Measurements from ENCODE around the gene SCYL2.

SCYL2 gene

DNA sequence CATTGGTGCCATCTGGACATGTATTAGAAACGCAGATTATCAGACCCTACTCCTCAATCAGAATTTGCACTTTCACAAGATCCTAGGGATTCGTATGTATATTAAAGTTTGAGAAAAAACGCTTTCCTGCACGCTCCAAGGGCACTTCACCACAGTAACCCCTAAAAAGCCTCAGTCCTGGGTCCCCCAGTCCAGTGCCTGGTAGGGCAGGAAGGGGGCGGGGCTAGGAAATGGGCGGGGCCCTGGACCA lies 467 bp upstream of the SCYL2 start:
- Histone ChIP-seq H2BK5ac (ENCODE audit: low read length) (no peak overlapping the region), H3K4me2 (ENCODE audit: low read length) (peak overlapping the region; percentile 65), H2AK5ac (ENCODE audit: low read length) (no peak overlapping the region), H3K4me3 (ENCODE audit: low read length) (peak overlapping the region; percentile 64), H3K79me2 (ENCODE audit: control insufficient read depth, insufficient read depth, low read length) (peaks cover 22% of the 10 kb centered on the region), H3K9ac (ENCODE audit: low read length) (peak overlapping the region; percentile 64), H3K18ac (ENCODE audit: low read length) (peak overlapping the region; percentile 88), H4K8ac (ENCODE audit: low read depth, low read length) (no peak overlapping the region), H3K79me1 (ENCODE audit: low read length) (peaks cover 4% of the 10 kb centered on the region), H4K5ac (ENCODE audit: low read length) (peak overlapping the region; percentile 53), H3K27me3 (ENCODE audit: insufficient read depth, low read length, poor library complexity) (no peaks in the 10 kb centered on the region), H3K4me1 (ENCODE audit: control insufficient read depth, low read depth, low read length) (no peaks in the 10 kb centered on the region), H3K56ac (ENCODE audit: low read length) (peak overlapping the region; percentile 88), H3K36me3 (ENCODE audit: control insufficient read depth, insufficient read depth, low read length) (no peaks in the 10 kb centered on the region), H3K23ac (ENCODE audit: low read length) (no peak overlapping the region), H2BK120ac (ENCODE audit: low read depth, low read length) (no peak overlapping the region), H2BK15ac (replicated peaks; ENCODE audit: low read depth) (no peak overlapping the region), H3K4ac (ENCODE audit: low read depth, low read length) (no peak overlapping the region), H3K27ac (ENCODE audit: low read depth, low read length) (peak overlapping the region; percentile 69)
- no CpG with 5 or more reads among the region's 6 CpGs for WGBS (ENCODE audit: extremely low coverage, insufficient coverage, low lambda C conversion rate)
- no peak for DNase-seq

DNA sequence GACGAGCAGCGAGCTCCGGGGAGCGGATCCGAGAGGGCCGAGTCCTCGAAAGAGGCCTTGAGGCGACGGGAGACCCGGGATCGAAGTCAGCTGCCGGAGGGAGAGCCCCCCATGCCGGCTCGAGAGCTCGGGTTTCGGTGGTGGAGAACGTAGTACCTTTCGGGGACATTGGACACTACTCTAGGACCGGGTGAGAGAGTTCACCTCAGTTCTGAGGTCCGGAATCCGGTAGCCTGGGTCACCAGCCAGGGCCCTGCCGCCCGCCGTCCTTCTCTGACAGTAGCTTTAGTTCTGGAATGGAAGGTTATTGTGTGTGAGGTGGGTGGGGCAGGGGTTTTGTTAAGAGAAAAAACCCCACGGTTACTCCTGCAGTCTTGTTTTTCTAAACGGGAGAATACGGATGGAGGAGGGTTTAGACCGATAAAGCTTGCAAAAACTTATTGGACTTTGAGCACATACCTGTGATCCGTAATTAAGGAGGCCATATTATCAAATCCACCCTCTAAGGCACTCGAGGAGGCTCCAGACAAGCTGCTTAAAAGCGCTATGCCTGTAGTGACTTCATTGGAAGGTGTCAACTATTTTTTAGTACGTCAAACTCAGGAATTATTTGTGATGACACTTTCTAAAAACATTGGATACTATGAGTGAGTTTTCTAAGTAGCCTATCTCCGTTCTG lies 765 bp downstream of the SCYL2 start:
- Histone ChIP-seq H3K4me3 (ENCODE audit: low read length) (peak overlapping the region; percentile 91), H3K23ac (ENCODE audit: low read length) (peak overlapping the region; percentile 19), H4K5ac (ENCODE audit: low read length) (no peak overlapping the region), H2BK15ac (replicated peaks; ENCODE audit: low read depth) (no peak overlapping the region), H3K27ac (ENCODE audit: low read depth, low read length) (peak overlapping the region; percentile 85), H3K36me3 (ENCODE audit: control insufficient read depth, insufficient read depth, low read length) (no peaks in the 10 kb centered on the region), H3K4ac (ENCODE audit: low read depth, low read length) (peak overlapping the region; percentile 70), H4K8ac (ENCODE audit: low read depth, low read length) (no peak overlapping the region), H3K4me2 (ENCODE audit: low read length) (peak overlapping the region; percentile 45), H2AK5ac (ENCODE audit: low read length) (no peak overlapping the region), H3K56ac (ENCODE audit: low read length) (peak overlapping the region; percentile 94), H3K18ac (ENCODE audit: low read length) (peak overlapping the region; percentile 92), H3K79me2 (ENCODE audit: control insufficient read depth, insufficient read depth, low read length) (peaks cover 26% of the 10 kb centered on the region), H2BK5ac (ENCODE audit: low read length) (no peak overlapping the region), H3K79me1 (ENCODE audit: low read length) (peaks cover 8% of the 10 kb centered on the region), H3K4me1 (ENCODE audit: control insufficient read depth, low read depth, low read length) (no peaks in the 10 kb centered on the region), H3K9ac (ENCODE audit: low read length) (peak overlapping the region; percentile 79), H2BK120ac (ENCODE audit: low read depth, low read length) (no peak overlapping the region), H3K27me3 (ENCODE audit: insufficient read depth, low read length, poor library complexity) (no peaks in the 10 kb centered on the region)
- no CpG with 5 or more reads among the region's 33 CpGs for WGBS (ENCODE audit: extremely low coverage, insufficient coverage, low lambda C conversion rate)
- peak; percentile 39 for DNase-seq

DNA sequence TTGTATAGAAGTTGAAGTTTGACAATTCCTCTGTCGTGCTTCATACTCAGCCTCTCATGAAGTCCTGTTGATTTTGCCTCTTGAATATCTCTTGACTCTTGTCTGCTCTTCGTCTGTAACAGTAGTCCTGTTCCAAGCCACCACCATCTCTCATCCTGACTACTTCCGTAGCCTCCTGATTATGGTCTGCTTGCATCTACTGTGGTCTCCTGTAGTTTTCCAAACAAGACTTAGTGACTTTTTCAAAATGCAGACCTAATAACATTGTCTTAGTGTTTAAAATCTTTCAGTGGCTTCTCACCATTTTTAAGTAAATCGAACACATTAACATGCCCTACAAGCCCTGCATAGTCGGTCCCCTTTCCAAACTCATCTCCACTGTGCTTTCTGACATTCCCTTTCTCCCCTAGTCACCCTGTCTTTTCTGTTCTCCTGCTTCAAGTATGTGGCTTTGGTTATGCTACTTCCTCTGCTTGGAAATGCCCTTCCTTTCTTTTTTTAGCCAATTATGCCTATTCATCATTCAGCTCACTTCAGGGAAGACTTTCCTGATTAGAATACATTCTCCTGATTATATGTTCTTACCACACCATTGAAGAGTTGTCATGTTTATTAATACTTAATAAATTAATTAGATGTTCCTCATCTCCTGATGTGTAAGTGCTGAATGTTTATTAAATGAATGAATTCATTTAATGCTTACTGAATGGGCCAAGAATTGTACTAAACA lies 2.0 kb downstream of the SCYL2 start:
- Histone ChIP-seq H3K4ac (ENCODE audit: low read depth, low read length) (no peak overlapping the region), H3K18ac (ENCODE audit: low read length) (no peak overlapping the region), H3K4me3 (ENCODE audit: low read length) (no peak overlapping the region), H4K8ac (ENCODE audit: low read depth, low read length) (no peak overlapping the region), H3K23ac (ENCODE audit: low read length) (no peak overlapping the region), H3K56ac (ENCODE audit: low read length) (peak overlapping the region; percentile 39), H3K79me2 (ENCODE audit: control insufficient read depth, insufficient read depth, low read length) (peaks cover 36% of the 10 kb centered on the region), H3K27ac (ENCODE audit: low read depth, low read length) (no peak overlapping the region), H2AK5ac (ENCODE audit: low read length) (no peak overlapping the region), H2BK5ac (ENCODE audit: low read length) (no peak overlapping the region), H3K36me3 (ENCODE audit: control insufficient read depth, insufficient read depth, low read length) (no peaks in the 10 kb centered on the region), H3K9ac (ENCODE audit: low read length) (peak overlapping the region; percentile 30), H3K79me1 (ENCODE audit: low read length) (peaks cover 8% of the 10 kb centered on the region), H2BK120ac (ENCODE audit: low read depth, low read length) (no peak overlapping the region), H3K27me3 (ENCODE audit: insufficient read depth, low read length, poor library complexity) (no peaks in the 10 kb centered on the region), H3K4me1 (ENCODE audit: control insufficient read depth, low read depth, low read length) (no peaks in the 10 kb centered on the region), H2BK15ac (replicated peaks; ENCODE audit: low read depth) (no peak overlapping the region), H3K4me2 (ENCODE audit: low read length) (no peak overlapping the region), H4K5ac (ENCODE audit: low read length) (no peak overlapping the region)
- WGBS (ENCODE audit: extremely low coverage, insufficient coverage, low lambda C conversion rate): no CpG with 5 or more reads among the region's 5 CpGs
- DNase-seq: peak; percentile 12

DNA sequence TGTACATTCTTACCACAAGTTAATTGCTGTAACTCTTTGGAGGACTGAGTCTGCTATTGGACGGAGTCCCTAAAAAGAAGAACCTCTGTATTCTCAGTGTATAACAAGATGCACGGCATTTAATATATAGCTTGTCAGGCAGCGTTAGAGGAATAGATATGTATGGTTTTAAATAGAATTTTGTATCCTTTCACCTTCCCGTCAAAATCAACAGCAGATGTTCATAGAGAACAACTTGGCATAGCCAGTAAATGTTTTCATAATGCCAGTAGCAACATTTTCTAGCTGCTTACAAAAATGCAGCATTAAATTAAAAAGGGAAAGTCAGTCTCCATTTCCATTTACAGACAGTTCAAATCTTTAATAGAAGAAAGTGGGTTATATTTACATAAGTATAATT lies 6.8 kb downstream of the SCYL2 start:
- H2BK15ac ChIP-seq (replicated peaks; ENCODE audit: low read depth): no peak overlapping the region
- peaks cover 8% of the 10 kb centered on the region for H3K79me1 ChIP-seq (ENCODE audit: low read length)
- no peak overlapping the region for H3K4ac ChIP-seq (ENCODE audit: low read depth, low read length)
- H3K27ac ChIP-seq (ENCODE audit: low read depth, low read length): no peak overlapping the region
- no peak overlapping the region for H4K8ac ChIP-seq (ENCODE audit: low read depth, low read length)
- H3K4me2 ChIP-seq (ENCODE audit: low read length): no peak overlapping the region
- DNase-seq: no peak
- H2BK120ac ChIP-seq (ENCODE audit: low read depth, low read length): no peak overlapping the region
- H3K23ac ChIP-seq (ENCODE audit: low read length): no peak overlapping the region
- no peaks in the 10 kb centered on the region for H3K36me3 ChIP-seq (ENCODE audit: control insufficient read depth, insufficient read depth, low read length)
- H2BK5ac ChIP-seq (ENCODE audit: low read length): no peak overlapping the region
- H3K18ac ChIP-seq (ENCODE audit: low read length): no peak overlapping the region
- no peak overlapping the region for H2AK5ac ChIP-seq (ENCODE audit: low read length)
- no CpG with 5 or more reads among the region's 4 CpGs for WGBS (ENCODE audit: extremely low coverage, insufficient coverage, low lambda C conversion rate)
- H3K9ac ChIP-seq (ENCODE audit: low read length): no peak overlapping the region
- no peaks in the 10 kb centered on the region for H3K27me3 ChIP-seq (ENCODE audit: insufficient read depth, low read length, poor library complexity)
- H4K5ac ChIP-seq (ENCODE audit: low read length): no peak overlapping the region
- H3K79me2 ChIP-seq (ENCODE audit: control insufficient read depth, insufficient read depth, low read length): peaks cover 41% of the 10 kb centered on the region
- H3K4me3 ChIP-seq (ENCODE audit: low read length): no peak overlapping the region
- no peak overlapping the region for H3K56ac ChIP-seq (ENCODE audit: low read length)
- H3K4me1 ChIP-seq (ENCODE audit: control insufficient read depth, low read depth, low read length): no peaks in the 10 kb centered on the region

DNA sequence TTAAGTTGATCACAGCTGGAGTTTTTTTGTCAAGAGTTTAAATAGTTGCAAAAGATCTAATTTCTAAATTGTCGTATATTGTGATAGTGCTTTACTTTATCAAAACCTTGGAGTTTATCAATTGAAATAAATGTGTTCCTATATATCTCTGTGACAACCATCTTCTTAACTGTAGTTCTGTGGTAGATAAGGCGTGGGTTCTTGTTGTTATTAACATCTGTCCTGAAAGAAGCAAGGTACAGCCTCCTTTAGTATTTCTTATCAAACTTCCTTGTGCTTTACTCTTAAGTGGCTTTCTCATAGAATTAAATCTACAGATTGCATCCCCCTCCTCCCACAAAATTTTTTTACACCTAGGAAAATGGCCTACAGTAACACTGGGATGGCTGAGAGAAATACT lies 7.3 kb downstream of the SCYL2 start:
- H3K27ac ChIP-seq (ENCODE audit: low read depth, low read length): no peak overlapping the region
- no peak overlapping the region for H2AK5ac ChIP-seq (ENCODE audit: low read length)
- no peak overlapping the region for H3K9ac ChIP-seq (ENCODE audit: low read length)
- H3K4me3 ChIP-seq (ENCODE audit: low read length): no peak overlapping the region
- H3K79me1 ChIP-seq (ENCODE audit: low read length): peaks cover 7% of the 10 kb centered on the region
- H2BK15ac ChIP-seq (replicated peaks; ENCODE audit: low read depth): no peak overlapping the region
- no peak overlapping the region for H3K4ac ChIP-seq (ENCODE audit: low read depth, low read length)
- no peak overlapping the region for H3K18ac ChIP-seq (ENCODE audit: low read length)
- no CpG with 5 or more reads among the region's 2 CpGs for WGBS (ENCODE audit: extremely low coverage, insufficient coverage, low lambda C conversion rate)
- no peak overlapping the region for H3K23ac ChIP-seq (ENCODE audit: low read length)
- no peak for DNase-seq
- H3K4me1 ChIP-seq (ENCODE audit: control insufficient read depth, low read depth, low read length): no peaks in the 10 kb centered on the region
- H4K5ac ChIP-seq (ENCODE audit: low read length): no peak overlapping the region
- H2BK120ac ChIP-seq (ENCODE audit: low read depth, low read length): no peak overlapping the region
- H3K27me3 ChIP-seq (ENCODE audit: insufficient read depth, low read length, poor library complexity): no peaks in the 10 kb centered on the region
- H2BK5ac ChIP-seq (ENCODE audit: low read length): no peak overlapping the region
- no peaks in the 10 kb centered on the region for H3K36me3 ChIP-seq (ENCODE audit: control insufficient read depth, insufficient read depth, low read length)
- H4K8ac ChIP-seq (ENCODE audit: low read depth, low read length): no peak overlapping the region
- peaks cover 42% of the 10 kb centered on the region for H3K79me2 ChIP-seq (ENCODE audit: control insufficient read depth, insufficient read depth, low read length)
- H3K56ac ChIP-seq (ENCODE audit: low read length): no peak overlapping the region
- H3K4me2 ChIP-seq (ENCODE audit: low read length): no peak overlapping the region

Data from mesendoderm (in vitro differentiated cells).